SHP77 treated with DMSO at 0.1 percent for 48 hours (cell line): ENCODE measurements around the gene UCP1.
A peak's percentile ranks its signal among the peaks of the same experiment; 100 is the strongest.
"Not testable (repeated sequence)": the region's sequence is repeated elsewhere in the genome, so short reads cannot be mapped to it uniquely, and the experiment has no call there.

ENCODE experiments used
- DNase-seq: peaks from one replicate; lab custom pipeline; 2025; lab: John Stamatoyannopoulos, UW

Gene UCP1

DNA sequence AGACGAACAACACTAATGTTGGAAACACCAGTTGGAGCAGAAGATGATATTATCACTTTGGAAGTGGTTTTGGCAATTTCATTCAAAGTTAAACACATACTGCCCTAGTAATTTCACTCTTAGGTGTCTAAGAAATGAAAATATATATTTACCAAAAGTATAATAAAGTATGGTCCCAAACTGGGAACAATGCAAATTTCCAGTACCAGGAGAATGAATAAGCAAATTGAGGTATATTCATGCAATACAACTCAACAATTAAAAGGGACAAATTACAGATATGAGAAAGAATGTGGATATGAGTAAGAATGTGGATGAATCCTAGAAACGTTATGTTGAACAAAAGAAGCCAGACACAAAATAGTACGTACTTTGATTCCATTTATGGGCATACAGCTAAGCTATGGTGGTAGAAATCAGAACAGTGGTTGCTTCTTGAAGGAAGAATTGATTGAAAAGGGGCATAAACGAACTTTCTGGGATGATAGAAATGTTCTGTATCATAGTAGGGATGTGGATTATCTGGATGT, 34.7 kb downstream of the UCP1 start:
- DNase-seq: no peak

DNA sequence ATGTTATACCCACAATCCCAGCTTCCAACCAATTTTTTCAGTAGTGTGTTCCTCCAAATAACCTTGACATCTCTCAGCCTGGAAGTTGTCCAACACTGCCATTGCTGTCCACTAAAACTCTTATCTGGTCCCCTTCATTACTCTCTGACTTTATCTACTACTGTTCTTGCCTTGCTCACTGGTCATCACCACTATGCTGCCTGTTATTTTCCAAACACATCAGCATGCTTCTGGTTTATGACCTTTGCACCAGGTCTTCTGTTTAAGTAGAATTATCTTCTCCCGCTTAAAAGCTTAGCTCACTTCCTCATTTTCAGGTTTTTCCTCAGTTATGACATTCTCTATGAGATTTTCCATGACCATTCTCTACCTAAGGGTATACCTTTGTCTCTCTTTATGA, 39.3 kb downstream of the UCP1 start:
- no peak for DNase-seq

DNA sequence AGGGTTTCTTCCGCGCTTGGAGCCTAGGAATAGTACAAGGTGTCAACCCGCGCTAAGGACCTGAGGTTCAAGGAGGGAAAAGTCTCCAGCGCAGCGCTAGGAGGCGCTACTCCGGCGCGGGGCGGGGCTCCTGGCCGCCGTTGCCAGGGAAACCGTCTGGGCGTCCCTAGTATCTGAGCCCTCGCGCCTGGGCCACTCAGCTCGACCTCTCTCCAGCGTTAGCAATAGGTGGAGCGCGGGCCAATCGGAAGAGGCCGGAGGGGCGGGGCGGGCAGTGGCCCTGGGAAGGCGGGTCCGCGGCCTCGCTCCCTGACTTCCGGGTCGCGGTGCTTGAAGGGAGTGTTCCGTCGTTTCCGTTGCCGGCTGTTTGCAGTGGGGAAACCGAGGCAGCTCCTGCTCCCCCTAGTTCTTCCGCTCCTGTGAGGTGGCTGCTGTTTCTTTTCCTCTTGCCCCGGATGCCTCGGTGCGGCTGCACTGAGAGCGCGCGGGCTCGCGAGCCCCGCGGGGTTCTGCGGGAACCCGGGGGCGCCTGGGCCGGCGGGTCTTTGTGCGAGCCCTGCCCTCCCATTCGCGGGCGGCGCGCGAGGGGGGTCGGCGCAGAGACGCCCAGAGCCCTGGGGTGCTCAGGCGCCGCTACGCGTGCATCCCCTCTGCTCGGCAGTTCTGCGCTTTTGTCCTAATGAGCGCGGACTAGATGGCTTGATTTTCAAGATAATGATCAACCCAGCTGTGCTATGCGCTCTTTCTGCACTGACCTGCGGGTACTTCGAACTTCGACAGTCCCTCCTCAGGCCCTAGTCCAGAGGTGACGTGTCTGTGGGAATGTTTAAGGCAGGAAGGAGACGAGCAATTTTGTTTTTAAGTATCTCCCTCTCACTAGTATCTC, 44.7 kb downstream of the UCP1 start, which contains the start of gene ELMOD2:
Gene ELMOD2, plus strand, starts transcription at position 312 of the 886 bp plus-strand sequence. CDS start 1,261 bp downstream, outside the sequence.
- DNase-seq: peak; percentile 80

GRCh38 chr4:140523370-140523856, 45.3 kb downstream of the UCP1 start:
- no peak for DNase-seq

GRCh38 chr4:140515423-140515822, 53.3 kb downstream of the UCP1 start:
- no peak for DNase-seq

- not testable (repeated sequence) for DNase-seq
Observed at GRCh38 chr4:140513765-140514164, 55.0 kb downstream of the UCP1 start.
